ENCODE results near the gene DBN1. TPM values are rescaled to one million over a fixed set of nuclear protein-coding genes. Genes with fewer than 3 reads are reported as not detected.
"Not testable (repeated sequence)": the region's sequence is repeated elsewhere in the genome, so short reads cannot be mapped to it uniquely, and the experiment has no call there.

Gene DBN1
- total RNA-seq, 1 donor from 2014 or later = 13.1 TPM

DNA sequence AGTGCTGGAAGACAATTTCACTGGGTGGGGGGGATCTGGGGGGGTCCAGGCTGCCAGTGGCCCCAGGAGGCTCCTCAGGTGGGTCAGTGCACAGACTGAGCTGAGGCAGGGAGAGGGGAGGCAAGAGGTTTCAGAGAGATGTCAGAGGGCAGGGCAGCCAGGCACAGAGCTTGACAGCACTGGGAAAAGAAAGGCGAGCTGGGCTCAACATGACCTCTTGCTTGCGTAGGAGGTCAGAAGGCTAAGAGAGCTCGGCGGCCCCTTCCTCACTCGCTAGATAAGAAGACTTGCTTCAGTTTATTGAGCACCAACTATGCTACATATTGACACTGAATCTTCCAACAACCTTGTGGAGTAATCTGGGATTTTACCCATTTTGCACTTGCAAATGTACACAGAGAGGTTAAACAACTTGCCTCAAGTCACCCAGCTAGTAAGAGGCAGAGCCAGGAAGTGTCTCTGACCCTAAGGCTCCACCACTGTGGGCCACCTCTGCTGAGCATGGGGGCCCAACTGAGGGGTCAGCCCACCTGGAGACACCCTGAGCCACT is 20.4 kb upstream of the DBN1 start:
- Mint-ChIP-seq H3K9me3 (no peaks in the 10 kb centered on the region), H3K27ac (peak overlapping the region; percentile 79), H3K4me3 (no peak overlapping the region), H3K4me1 (ENCODE audit: low read depth) (peaks cover 38% of the 10 kb centered on the region), H3K27me3 (ENCODE audit: insufficient read depth) (peaks cover 6% of the 10 kb centered on the region), H3K36me3 (ENCODE audit: low read depth) (peaks cover 18% of the 10 kb centered on the region)
- no peak for DNase-seq (ENCODE audit: low spot score)
- intact Hi-C loops (cut with micrococcal nuclease) = no loop called here

- DNase-seq (ENCODE audit: low spot score) = no peak
- Mint-ChIP-seq H3K9me3 (no peaks in the 10 kb centered on the region), H3K4me1 (ENCODE audit: low read depth) (peaks cover 27% of the 10 kb centered on the region), H3K27me3 (ENCODE audit: insufficient read depth) (no peaks in the 10 kb centered on the region), H3K4me3 (no peak overlapping the region), H3K36me3 (ENCODE audit: low read depth) (peaks cover 21% of the 10 kb centered on the region), H3K27ac (no peak overlapping the region)
- intact Hi-C loops (cut with micrococcal nuclease) = no loop called here
Measured at GRCh38 chr5:177492841-177493240, 19.4 kb upstream of the DBN1 start.

- H3K4me1 Mint-ChIP-seq (ENCODE audit: low read depth) = peaks cover 26% of the 10 kb centered on the region
- intact Hi-C loops (cut with micrococcal nuclease) = no loop called here
- H3K9me3 Mint-ChIP-seq = no peaks in the 10 kb centered on the region
- DNase-seq (ENCODE audit: low spot score) = no peak
- no peaks in the 10 kb centered on the region for H3K27me3 Mint-ChIP-seq (ENCODE audit: insufficient read depth)
- H3K27ac Mint-ChIP-seq = no peak overlapping the region
- H3K36me3 Mint-ChIP-seq (ENCODE audit: low read depth) = peaks cover 22% of the 10 kb centered on the region
- H3K4me3 Mint-ChIP-seq = no peak overlapping the region
Measured at GRCh38 chr5:177491983-177492746, 18.7 kb upstream of the DBN1 start.

DNA sequence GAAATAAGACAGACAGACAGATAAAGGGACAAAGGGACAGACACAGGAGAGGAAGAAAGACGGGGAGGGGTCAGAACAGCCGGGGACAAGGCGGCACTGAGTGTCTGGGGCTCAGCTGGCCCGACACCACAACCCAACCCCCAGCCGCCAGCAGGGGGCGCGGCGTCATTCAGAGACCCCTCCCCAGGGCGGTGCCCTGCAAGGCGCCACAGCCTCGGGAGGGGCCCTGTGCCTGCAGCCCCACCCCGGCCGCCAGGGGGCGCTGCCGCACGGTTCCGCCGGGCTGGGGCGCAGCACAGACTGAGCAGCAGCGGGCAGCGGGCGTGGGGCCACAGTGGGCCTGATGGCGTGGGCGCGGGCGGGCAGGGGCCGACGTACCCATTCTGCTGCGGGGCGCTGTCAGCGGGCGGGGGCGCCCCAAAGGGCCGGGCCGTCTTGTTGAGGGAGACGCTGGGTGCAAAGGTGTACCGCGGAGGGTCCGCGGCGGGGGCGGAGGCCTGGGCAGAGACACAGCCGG is 18.1 kb upstream of the DBN1 start:
- no peaks in the 10 kb centered on the region for H3K27me3 Mint-ChIP-seq (ENCODE audit: insufficient read depth)
- H3K4me3 Mint-ChIP-seq = no peak overlapping the region
- DNase-seq (ENCODE audit: low spot score) = no peak
- intact Hi-C loops (cut with micrococcal nuclease) = no loop called here
- H3K4me1 Mint-ChIP-seq (ENCODE audit: low read depth) = peaks cover 26% of the 10 kb centered on the region
- no peak overlapping the region for H3K27ac Mint-ChIP-seq
- peaks cover 23% of the 10 kb centered on the region for H3K36me3 Mint-ChIP-seq (ENCODE audit: low read depth)
- H3K9me3 Mint-ChIP-seq = no peaks in the 10 kb centered on the region

DNA sequence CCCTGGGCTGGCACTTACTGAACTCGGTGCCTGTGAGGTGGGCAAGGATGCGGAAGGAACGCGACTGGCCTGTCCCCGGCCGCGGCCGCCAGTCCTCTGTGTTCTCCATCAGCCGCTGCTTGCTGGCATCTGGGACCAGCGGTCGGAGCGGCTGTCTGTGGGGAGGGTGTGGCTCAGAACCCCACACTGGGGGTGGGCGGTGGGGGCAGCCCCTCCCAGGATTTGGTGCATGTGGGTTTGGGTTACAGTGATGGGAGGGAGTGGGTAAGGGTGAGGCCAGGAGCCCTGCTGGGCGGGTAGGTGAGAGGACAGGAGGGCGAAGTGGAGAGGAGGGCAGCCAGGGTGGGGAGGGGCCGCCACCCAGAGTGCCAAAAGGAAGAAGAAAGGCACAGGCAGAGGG is 17.6 kb upstream of the DBN1 start:
- Mint-ChIP-seq H3K36me3 (ENCODE audit: low read depth) (peaks cover 23% of the 10 kb centered on the region), H3K27me3 (ENCODE audit: insufficient read depth) (no peaks in the 10 kb centered on the region), H3K9me3 (no peaks in the 10 kb centered on the region), H3K27ac (no peak overlapping the region), H3K4me3 (no peak overlapping the region), H3K4me1 (ENCODE audit: low read depth) (peaks cover 23% of the 10 kb centered on the region)
- DNase-seq (ENCODE audit: low spot score) = no peak
- intact Hi-C loops (cut with micrococcal nuclease) = no loop called here

- no peak for DNase-seq (ENCODE audit: low spot score)
- Mint-ChIP-seq H3K27me3 (ENCODE audit: insufficient read depth) (no peaks in the 10 kb centered on the region), H3K27ac (no peak overlapping the region), H3K4me3 (no peak overlapping the region), H3K4me1 (ENCODE audit: low read depth) (peaks cover 18% of the 10 kb centered on the region), H3K36me3 (ENCODE audit: low read depth) (peaks cover 23% of the 10 kb centered on the region), H3K9me3 (no peaks in the 10 kb centered on the region)
- intact Hi-C loops (cut with micrococcal nuclease) = no loop called here
Measured at GRCh38 chr5:177490311-177490991, 17.0 kb upstream of the DBN1 start.

DNA sequence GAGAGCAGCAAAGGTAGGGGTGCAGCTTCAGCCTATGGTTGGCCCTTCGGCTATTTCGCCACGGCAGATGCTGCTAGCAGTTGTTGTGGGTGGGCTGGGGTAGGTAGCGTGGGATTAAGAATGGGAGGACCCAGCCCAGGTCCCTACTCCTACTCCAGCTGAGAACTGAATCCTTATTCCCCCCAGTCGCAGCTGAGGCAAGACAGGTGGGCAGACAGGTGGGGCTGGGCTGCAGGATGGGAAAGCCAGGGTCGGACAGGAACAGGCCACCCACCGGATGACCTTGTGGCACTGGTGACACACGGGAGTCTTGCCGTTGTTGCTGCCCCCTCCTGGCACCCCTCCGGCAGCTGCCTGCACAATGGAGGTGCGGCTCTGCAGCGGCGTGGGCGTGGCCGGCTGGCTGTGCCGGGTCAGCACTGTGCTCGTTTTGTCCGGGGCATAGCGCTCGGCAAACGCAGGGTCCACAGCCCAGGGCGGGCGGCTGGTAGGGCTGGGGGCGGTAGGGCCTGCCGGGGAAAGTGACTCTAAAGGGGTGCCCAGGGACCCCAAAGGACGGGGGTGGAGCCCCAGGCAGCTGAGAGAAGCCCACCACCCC is 15.8 kb upstream of the DBN1 start:
- Mint-ChIP-seq H3K4me1 (ENCODE audit: low read depth) (peaks cover 16% of the 10 kb centered on the region), H3K27me3 (ENCODE audit: insufficient read depth) (no peaks in the 10 kb centered on the region), H3K36me3 (ENCODE audit: low read depth) (peaks cover 27% of the 10 kb centered on the region), H3K27ac (no peak overlapping the region), H3K9me3 (no peaks in the 10 kb centered on the region), H3K4me3 (no peak overlapping the region)
- DNase-seq (ENCODE audit: low spot score) = no peak
- intact Hi-C loops (cut with micrococcal nuclease) = no loop called here

- H3K36me3 Mint-ChIP-seq (ENCODE audit: low read depth) = peaks cover 27% of the 10 kb centered on the region
- H3K27ac Mint-ChIP-seq = no peak overlapping the region
- intact Hi-C loops (cut with micrococcal nuclease) = no loop called here
- DNase-seq (ENCODE audit: low spot score) = no peak
- no peaks in the 10 kb centered on the region for H3K27me3 Mint-ChIP-seq (ENCODE audit: insufficient read depth)
- no peaks in the 10 kb centered on the region for H3K9me3 Mint-ChIP-seq
- H3K4me1 Mint-ChIP-seq (ENCODE audit: low read depth) = peaks cover 6% of the 10 kb centered on the region
- H3K4me3 Mint-ChIP-seq = no peak overlapping the region
Measured at GRCh38 chr5:177487975-177488374, 14.5 kb upstream of the DBN1 start.

GRCh38 chr5:177487144-177487543 is 13.7 kb upstream of the DBN1 start:
- H3K27me3 Mint-ChIP-seq (ENCODE audit: insufficient read depth) = no peaks in the 10 kb centered on the region
- intact Hi-C loops (cut with micrococcal nuclease) = no loop called here
- H3K27ac Mint-ChIP-seq = no peak overlapping the region
- H3K9me3 Mint-ChIP-seq = no peaks in the 10 kb centered on the region
- no peaks in the 10 kb centered on the region for H3K4me1 Mint-ChIP-seq (ENCODE audit: low read depth)
- no peak for DNase-seq (ENCODE audit: low spot score)
- H3K4me3 Mint-ChIP-seq = no peak overlapping the region
- H3K36me3 Mint-ChIP-seq (ENCODE audit: low read depth) = peaks cover 21% of the 10 kb centered on the region

DNA sequence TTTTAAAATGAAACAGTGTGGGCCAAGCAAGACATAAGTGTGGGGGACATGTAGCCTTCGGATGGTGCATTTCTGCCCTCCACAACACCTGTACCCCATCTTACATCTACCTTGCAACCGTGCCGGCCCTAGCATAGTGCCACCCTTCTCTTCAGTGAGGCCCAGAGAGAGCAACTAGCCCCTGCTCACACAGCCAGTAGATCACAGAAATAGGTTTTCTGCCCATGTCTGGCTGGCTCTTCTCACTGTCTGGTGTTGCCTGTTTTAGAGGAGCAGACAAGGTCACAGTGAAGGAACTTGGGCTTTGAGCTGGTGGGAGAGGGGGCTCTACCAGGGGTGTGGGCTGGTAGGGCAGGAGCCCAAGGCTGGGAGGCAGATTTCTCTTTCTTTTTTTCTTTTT is 12.8 kb upstream of the DBN1 start:
- no peak for DNase-seq (ENCODE audit: low spot score)
- Mint-ChIP-seq H3K36me3 (ENCODE audit: low read depth) (peaks cover 20% of the 10 kb centered on the region), H3K4me3 (no peak overlapping the region), H3K27me3 (ENCODE audit: insufficient read depth) (no peaks in the 10 kb centered on the region), H3K4me1 (ENCODE audit: low read depth) (no peaks in the 10 kb centered on the region), H3K27ac (no peak overlapping the region), H3K9me3 (no peaks in the 10 kb centered on the region)
- intact Hi-C loops (cut with micrococcal nuclease) = no loop called here

- H3K27me3 Mint-ChIP-seq (ENCODE audit: insufficient read depth); DNase-seq (ENCODE audit: low spot score); H3K4me1 Mint-ChIP-seq (ENCODE audit: low read depth); H3K27ac Mint-ChIP-seq; H3K4me3 Mint-ChIP-seq; intact Hi-C loops (cut with micrococcal nuclease); H3K9me3 Mint-ChIP-seq: not testable (repeated sequence)
- H3K36me3 Mint-ChIP-seq (ENCODE audit: low read depth) = peaks cover 17% of the 10 kb centered on the region
Measured at GRCh38 chr5:177485753-177486152, 12.3 kb upstream of the DBN1 start.

GRCh38 chr5:177484902-177485549 is 11.6 kb upstream of the DBN1 start:
- no peak overlapping the region for H3K4me3 Mint-ChIP-seq
- intact Hi-C loops (cut with micrococcal nuclease) = no loop called here
- no peak for DNase-seq (ENCODE audit: low spot score)
- no peak overlapping the region for H3K27ac Mint-ChIP-seq
- no peaks in the 10 kb centered on the region for H3K27me3 Mint-ChIP-seq (ENCODE audit: insufficient read depth)
- H3K4me1 Mint-ChIP-seq (ENCODE audit: low read depth) = peaks cover 1% of the 10 kb centered on the region
- peaks cover 11% of the 10 kb centered on the region for H3K36me3 Mint-ChIP-seq (ENCODE audit: low read depth)
- no peaks in the 10 kb centered on the region for H3K9me3 Mint-ChIP-seq

Measured in activated T-helper 1 cell treated with anti-CD3 and anti-CD28 coated beads, Interleukin-12 subunit alpha, Interleukin-12 subunit beta, Interleukin-2, Interleukin-4 antibody, amounts not matched to agents 30 ng/mL and 10 ng/mL and 1 ng/mL, durations not matched to agents 14 hours and 24 hours and 36 hours (primary cell).